Measurements from ENCODE around the gene S100A5.

S100A5 gene

DNA sequence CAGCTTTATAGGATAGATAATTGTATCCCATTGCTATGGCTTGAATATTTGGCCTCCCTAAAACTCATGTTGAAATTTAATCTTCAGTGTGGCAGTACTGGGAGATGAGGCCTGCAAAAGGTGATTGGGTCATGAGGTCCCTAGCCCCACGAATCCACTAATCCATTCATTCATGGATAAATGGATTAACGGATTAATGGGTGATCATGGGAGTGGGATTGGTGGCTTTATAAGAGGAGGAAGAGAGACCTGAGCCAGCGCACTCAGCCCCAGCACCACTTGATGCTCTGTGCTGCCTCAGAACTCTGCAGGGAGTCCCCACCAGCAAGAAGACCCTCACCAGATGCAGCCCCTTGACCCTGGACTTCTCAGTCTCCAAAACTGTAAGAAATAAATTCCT, 37.0 kb downstream of the S100A5 start:
- DNase-seq = no peak

DNA sequence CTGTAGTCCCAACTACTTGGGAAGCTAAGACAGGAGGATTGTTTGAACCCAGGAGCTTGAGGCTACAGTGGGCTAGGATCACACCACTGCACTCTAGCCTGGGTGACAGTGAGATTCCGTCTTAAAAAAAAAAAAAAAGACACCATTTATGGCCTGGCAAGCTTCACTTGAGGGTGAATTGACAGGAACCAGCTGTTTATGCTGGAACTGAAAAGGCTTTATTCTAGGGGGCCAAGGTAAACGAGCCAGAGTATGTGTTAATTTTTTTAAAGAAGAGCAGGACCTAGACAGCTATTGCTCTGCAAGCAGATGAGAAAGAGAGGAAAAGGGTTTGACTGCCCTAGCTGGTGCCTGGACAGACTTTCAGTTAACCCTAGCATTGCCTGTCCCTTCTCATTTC, 42.0 kb downstream of the S100A5 start:
- no peak for DNase-seq

DNA sequence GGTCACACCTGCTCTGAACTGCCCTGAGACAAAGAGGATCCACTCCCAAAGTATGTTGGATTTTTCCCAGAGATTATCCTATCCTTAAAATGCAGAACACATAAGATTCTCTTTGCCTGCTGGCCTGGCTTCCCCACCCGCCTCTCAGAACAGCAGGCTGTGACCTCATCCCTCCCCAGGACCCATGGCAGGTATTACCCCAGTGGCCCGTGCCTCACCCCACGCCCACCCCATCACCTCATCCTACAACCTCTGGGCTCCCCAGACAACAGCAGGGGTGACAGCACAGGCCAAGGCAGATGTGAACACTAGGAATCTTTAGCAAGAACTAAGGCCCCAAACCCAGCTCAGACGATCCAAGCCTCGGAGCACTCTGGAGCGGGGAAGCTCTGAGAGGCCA, 45.2 kb downstream of the S100A5 start:
- no peak for DNase-seq

DNA sequence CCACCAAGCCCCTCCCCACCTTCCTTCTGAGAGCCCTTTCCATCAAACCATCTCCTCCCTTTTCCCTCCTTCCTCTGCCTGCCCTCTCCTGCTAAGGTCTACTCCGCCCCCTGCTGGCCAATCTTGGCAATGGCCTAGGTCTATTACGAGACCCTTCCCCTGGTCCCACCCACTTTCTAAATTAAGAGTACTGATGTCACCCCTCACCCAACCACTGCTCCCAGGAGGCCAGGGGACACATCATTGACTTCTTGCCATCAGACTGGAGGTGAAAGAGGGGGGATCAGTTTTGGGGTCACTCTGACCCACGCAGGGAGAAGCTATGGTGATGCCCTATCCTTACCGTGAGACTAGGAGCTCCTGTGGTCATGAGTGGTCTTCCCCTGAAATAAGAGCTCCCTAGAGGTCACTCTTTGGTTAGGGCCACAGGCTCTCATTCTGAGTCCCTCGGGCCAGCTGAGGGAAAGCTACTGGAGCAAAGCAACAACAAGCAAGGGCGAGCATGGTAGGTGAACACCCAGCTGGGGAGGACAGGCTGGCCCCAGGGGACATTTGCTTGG, 45.7 kb downstream of the S100A5 start:
- no peak for DNase-seq

DNA sequence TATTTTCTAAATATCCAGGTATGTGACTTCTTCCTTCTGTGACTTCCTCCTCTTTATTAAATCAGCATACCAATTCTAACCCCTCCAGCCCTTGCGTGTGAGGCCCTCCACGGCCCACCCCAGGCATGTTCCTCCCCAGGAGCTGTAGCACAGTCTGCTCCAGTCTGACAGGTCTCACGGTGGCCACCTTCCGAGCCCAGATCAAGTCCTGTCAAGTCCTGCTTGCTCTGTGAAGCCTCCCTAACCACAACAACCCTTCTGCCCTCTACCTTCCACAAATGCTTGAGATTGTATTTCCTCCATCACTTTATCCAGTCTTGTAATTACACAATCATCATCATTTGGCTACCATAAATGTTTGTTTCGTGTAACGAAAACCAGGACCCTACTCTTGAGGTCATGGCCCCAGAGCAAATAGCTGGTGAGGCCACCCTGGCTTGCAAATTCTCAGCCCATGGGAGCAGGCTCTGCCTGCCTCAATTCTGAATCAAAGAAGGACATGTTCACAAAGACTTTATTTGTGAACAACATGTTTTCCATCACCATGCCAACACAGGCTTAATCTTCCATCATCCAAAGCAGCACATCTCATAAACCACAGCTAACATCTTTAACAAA, 47.3 kb downstream of the S100A5 start:
- no peak for DNase-seq

DNA sequence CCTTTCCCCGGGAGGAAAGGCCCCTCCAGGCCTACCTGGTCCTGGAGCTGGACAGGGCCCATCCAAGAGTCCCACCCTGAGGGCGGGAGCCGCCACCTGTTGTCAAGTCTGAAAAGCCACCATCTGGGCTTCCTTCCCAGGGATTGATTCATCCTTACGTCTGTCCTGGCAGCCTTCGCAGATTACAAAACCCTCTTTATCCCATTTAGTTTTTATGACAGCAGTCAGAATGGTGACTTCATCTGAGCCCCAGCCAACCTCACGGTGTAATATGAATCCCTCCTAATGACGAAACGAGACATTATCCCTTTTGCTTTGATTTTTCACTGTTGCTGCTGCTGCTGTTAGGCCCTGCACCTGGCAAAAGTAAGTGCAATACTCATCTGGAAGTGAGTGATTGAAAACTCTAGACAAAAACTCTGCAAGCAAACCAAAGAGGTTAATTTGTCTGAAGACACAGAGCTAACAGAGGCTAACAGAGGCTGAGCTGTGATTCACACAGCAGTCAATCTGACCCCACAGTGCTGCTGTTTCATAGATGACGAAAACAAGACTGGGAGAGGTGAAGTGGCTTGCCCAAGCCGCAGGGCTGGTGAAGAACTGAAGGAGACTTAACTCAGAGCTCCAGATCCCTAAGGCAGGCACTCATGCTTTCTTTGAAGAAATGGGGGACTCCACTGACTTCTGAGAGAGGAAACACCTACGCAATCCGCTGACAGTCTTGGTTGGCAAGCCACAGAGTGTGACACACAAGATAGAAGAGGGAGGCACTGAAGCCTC, 50.3 kb downstream of the S100A5 start:
- DNase-seq = no peak

DNA sequence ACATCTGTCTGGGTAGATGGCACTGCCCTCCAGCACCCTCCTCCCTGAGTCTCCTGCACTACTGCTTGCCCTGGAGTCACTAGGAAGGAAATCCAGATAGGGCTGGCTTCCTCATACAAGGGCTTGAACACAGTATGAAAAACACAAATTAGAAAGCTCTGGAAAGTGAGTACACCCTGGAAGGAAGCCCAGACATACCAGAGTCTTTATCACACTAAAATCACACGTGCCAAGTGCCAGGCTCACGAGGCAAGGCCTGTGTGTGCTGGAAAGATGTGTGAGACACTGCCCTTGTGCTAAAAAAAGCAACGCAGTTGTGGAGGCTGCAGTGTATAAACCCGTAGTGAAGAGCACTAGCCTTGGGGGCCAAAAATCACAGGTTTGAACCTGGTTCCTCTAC, 52.0 kb downstream of the S100A5 start:
- DNase-seq = no peak

DNA sequence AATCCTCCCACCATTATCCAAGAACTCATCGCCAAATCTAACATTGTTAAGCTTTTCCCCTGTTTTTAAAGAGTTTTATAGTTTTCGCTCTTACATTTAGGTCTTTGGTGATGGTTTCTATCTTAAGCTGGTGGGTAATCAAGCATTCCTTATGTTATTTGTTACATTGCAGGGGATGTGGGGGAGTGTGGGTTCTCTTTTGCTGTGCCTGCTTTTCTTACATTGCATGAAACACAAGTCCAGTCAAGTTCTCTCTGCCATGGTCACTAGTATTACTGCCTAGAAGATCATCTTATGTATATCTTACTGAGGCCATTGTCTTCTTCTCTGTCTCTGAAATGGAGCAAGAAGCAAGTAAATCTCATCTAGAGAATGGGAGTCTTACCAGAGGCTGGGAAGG, 53.0 kb downstream of the S100A5 start:
- no peak for DNase-seq

Data from kidney glomerular epithelial cell (primary cell).